Kidney tubule cell (primary cell): Measurements from ENCODE around the gene PDSS1.

Source experiments
- DNase-seq: peaks from one replicate; pipeline ENCODE4 v3.0.0-alpha.2; 2018; ENCODE audit warnings: low spot score

The PDSS1 gene

DNA sequence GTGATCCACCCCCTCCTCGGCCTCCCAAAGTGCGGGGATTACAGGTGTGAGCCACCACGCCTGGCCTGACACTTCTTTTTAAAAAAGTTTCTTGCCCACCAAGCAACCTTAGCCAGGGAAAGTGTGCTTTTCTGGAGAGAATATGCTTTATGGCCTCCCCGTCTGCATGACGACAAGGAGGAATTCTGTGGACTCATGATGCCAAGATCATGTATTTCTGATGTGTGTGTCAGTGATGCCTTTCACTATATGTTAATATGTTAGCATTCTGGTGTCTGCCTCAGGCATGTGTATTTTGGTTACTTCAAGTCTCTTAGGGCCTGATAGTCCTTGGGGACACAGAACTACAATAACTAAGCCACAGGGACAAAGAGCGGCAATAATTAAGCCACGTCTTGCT, 2.1 kb downstream of the PDSS1 start:
- no peak for DNase-seq

DNA sequence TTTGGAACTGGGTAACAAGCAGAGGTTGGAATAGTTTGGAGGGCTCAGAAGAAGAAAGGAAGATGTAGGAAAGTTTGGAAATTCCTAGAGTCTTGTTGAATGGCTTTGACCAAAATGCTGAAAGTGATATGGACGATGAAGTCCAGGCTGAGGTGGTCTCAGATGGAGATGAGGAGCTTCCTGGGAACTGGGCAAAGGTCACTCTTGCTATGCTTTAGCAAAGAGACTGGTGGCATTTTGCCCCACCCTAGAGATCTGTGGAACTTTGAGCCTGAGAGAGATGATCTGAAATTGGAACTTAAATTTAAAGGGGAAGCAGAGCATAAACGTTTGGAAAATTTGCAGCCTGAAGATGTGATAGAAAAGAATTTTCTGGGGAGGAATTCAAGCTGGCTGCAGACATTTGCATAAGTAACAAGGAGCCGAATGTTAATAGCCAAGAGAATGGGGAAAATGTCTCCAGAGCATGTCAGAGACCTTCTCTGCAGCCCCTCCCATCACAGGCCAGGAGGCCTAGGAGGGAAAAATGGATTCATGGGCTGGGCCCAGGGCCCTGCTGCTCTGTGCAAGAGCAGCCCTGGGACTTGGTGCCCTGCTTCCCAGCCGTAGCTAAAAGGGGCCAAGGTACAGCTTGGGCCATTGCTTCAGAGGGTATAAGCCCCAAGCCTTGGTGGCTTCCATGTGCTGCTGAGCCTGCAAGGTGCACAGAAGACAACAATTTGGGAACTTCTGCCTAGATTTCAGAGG, 3.6 kb downstream of the PDSS1 start:
- DNase-seq, result no peak

DNA sequence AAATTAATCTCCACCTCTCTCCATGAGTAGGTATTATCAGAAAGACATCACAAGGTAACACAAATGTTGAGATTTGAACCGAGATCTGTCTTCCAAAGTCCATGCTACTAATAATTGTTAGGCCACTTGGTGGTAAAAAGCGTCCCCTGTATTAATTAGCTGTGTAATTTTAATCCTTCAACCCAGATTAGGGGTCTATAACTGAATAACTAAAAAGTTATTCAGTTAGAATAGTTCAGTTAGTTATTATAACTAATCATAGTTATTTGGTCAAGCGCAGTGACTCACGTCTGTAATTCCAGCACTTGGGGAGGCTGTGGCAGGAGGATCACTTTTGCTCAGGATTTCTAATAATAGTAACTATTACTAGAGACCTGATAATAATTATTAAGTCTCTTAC, 5.6 kb downstream of the PDSS1 start:
- peak; percentile 30 for DNase-seq

DNA sequence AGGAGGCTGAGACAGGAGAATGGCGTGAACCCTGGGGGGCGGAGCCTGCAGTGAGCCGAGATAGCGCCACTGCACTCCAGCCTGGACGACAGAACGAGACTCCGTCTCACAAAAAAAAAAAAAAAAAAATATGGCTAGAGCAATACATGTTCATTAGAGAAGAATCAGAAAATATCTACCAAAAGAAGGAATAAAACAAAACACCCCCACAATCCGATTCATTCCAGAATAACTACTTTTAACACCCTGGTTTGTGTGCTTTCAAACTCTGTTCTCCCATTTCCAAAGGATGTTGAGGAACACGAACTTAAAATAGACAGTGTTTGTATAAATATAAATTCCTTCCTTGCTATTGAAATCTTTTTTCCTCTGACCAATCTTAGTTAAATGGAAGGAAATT, 6.5 kb downstream of the PDSS1 start:
- no peak for DNase-seq

DNA sequence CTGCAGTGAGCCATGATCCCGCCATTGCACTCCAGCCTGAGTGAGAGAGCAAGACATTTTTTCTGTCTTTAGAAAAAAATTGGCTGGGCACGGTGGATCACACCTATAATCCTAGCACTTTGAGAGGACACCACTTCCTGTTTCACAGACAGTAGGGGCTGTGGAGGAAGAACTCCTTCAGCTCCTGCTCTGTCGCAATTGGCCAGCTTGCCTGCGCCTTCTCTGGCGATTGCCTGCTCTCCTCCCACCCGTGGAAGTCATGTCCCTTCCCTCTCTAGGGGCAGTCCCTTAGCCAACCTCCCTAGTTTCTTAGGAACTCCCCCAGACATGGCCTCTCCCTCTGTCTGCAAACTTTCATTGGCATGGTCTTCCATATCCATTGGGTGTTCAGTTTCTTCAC, 8.7 kb downstream of the PDSS1 start:
- no peak for DNase-seq

DNA sequence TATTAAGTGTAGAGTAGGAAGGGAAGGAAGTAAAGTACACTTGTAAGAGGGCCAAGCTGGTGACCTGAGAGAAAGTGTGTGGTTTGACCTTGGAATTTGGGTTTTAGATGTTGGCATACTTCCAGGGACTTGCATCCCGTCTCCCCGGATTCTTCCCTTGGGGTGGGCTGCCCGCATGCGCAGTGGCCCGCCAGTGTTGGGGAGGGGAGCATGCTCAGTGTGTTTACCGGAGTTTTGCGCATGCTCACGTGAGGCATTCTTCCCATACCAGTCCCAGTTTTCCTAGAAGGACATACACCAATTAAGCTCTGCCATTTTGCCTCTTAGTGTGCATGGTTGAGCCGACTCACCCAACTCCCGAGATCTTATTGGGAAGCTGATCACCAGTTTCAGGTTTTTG, 9.4 kb downstream of the PDSS1 start:
- no peak for DNase-seq

DNA sequence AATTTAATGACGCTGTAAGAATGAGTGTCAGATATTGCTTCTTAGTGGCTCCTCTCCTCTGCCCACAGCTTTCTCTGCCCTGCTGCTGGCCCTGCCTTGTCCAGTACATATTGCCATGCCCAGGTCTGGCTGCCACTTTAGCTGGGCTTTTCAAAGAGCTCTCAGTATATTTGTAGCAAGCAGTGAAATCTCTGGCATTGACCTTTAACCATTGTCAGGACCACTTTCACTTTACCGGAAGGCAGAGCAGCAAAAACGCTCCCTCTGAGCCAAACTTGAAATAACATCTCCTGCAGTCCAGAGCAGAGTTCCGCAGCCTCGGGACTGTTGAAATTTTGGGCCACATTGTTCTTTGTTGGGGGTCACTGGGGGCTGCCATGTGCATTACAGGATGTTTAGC, 13.8 kb downstream of the PDSS1 start:
- DNase-seq, result no peak

DNA sequence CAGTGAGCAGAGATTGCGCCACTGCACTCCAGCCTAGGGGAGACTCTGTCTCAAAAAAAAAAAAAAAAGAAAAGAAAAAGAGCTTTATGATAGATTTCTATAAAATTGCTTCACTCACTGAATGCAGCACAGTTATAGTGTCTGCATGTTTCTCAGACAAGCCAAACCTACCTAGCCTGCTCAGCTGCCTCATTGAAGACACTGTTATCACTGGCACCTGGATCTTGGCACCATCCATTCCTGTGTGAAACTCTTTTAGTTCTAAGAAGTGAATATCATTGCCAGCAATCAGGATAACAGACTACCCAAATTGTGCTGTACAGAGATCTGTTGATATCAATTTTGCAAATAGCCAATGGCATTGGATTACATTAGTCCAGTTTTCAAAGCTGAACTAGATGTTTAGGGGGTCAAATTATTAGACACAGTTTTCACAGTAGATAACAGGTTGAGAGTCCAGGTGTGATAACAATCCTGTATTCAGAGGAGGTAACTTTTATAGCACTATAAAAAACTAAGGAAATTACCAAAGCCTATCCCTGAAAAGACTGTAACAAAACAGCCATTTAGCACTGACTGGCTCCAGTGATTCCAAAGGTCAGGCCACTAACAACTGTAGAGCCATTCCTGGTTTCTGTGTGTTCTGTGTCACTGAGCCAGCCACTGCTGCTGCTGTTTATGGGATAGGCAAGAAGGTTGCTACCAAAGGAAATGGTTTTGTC, 17.1 kb downstream of the PDSS1 start:
- no peak for DNase-seq

DNA sequence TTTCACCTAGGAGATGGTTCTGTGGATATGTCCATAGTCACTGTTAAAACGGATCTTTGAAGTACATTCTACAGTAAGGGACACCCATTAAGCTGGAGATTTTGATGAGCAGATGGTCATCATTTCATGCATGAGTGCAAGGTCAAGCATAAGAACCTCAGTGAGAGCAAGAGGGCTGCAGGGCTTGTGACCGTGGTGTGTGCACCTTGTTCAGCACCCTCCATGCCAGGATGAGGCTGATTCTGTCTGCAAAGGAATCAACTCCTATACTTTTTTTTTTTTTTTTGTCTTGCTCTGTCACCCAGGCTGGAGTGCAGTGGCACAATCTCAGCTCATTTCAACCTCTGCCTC, 17.6 kb downstream of the PDSS1 start:
- DNase-seq, result no peak

DNA sequence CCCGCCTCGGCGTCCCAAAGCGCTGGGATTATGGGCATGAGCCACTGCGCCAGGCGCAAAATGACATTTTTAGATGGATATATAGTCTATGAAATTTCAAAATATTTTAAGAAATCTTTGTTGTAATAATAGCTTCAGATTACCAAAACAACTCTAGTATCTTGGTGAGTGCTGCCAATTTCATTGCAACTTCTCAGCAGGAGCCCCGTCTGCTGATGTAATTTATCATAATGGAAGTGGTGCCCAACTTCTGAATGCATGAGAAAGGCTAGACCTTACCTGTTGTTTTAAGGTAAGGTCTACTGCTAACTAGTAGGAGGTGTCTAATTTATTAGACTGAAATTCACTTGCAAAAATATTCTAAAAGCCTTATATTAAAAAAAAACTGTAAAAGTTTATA, 20.0 kb downstream of the PDSS1 start:
- DNase-seq, result no peak

DNA sequence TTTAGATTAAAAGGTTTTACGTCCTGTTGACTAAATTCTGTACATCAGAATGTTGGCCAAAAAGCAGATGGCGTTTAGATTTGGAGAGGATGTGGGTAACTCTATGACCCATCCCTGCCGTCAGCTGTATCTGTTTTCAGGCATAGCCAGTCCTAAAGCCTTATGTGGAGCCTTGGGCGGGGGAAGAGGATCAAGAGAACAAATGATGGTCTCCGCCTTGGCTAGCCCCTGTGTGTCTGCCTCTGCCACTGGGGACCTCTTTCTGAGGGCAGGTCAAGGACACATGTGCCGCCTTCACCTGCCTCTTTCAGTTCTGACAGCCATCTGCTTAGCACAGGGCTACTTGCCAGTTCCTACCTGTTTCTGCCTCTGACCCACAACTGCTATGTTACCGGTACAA, 24.1 kb downstream of the PDSS1 start:
- no peak for DNase-seq

DNA sequence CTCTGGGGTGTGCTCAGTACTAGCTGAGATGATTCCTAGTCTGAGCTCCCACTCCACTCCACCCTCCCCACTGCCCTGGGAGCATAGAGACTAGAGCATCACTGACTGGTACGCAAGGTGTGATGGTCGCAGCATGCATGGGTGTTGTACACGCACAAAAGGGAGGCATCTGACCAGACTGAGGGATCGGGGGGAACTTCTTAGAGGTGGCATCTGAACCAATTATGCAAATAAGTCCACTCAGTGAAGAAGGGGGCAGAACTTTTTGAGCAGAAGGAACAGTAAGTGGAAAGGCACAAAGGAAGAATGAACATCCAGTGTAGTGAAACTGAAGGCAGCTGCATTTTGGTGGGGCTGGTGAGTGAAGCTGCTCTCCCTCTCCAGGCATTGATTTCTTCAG, 25.5 kb downstream of the PDSS1 start:
- DNase-seq, result no peak

DNA sequence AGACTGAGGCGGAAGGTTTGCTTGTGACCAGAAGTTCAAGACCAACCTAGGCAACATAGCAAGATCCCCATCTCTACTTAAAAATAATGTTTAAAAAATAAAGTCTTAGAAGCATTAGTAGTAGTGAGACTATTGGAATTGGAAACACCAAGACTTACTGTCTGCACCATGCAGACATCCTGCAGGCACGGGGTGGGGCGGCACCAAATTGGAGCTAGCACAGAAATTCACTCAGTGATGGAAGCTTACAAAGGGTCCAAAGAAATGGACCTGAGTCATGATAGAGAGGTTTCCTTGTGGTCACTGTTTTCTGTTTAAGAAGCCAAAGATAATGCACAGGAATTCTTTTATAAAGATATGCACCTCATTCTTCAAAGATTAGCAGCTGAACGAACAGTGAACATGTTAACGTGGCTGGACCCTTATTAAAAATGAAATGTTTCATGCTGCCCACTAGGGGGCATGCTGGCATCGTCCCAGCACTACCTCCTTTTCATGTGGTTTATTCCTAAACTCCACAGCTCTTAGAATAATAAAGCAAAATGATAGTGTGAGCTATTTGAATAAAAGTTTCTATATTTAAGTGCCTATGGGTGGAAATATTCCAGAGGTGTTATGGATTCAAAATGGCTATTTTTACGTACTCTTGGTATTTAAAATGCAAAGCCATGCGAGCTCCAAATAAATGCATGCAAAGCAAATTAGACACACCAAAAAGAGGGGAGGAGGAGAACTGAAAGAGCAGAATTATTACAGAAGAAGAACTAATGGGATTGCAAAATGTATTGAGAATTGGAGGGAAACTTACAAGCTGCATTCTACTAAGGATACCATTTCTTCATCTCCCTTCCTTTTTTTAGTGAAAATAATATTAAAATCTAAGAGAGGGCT, 28.6 kb downstream of the PDSS1 start:
- DNase-seq, result peak; percentile 70

DNA sequence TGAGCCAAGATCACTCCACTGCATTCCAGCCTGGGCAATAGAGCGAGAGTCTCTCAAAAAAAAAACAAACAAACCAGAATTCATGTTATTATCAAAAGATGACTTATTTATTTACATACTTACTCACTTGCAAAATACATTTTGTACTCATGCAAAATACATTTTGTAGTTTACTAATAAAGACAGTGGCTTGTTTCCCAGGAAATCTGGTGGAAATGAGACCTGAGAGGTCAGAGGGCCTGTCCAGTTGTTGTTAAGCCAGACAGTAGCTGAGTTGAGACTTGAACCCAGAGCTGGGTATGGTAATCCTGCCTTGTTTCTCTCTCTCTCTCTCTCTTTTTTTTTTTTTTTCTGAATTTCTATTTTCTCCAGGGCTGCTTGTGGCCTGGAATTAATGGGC, 29.5 kb downstream of the PDSS1 start:
- DNase-seq, result no peak

DNA sequence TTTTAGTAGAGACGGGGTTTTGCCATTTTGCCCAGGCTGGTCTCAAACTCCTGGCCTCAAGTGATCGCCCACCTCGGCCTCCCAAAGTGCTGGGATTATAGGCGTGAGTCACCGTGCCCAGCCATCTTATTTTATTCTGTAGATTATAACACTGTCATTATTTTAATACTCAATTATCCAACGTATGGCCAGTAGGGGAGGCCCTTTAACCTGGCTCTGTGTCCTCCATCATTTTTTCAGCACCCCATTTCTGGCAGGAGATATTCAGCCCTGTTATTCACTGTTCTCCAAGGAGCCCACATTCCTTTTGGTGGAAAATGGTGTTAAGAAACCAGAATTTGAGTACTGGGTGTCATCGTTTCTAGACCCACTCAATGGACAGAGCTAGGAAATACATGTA, 31.5 kb downstream of the PDSS1 start:
- DNase-seq, result no peak

DNA sequence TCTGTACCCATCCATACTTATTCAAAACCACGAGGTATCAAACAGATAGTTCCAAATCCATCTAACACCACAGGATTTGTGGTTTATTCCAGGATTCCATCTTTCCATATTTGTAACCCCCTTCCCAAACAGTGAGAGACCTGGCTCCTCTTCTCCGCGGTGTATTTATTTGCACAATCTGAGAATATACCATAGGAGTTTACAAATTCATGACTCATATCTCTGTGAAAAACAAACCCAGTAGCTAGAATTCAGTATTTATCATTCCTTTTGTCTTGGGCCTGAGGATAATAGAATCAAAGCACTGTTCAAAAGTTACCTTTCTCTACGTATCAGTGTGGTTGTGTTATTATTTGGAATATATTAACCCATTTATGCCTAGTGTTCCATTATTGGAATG, 31.9 kb downstream of the PDSS1 start:
- DNase-seq, result no peak

DNA sequence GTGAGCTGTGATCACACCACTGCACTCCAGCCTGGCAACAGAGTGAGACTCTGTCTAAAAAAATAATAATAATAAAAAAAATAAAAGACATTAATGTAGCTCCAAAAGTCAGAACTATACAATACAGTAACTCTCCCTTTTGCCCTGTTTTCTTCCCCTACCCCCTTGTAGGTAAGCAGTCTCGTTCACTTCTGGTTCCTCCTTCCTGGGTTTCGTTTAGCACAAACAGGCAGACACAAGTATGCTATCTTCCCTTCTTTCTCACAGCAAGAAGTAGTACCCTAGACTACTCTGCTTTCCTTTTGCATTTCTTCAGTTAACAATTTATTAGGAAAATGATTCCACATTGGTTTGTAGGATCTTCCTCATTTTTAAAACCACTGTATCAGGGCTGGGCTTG, 33.1 kb downstream of the PDSS1 start:
- DNase-seq, result no peak

DNA sequence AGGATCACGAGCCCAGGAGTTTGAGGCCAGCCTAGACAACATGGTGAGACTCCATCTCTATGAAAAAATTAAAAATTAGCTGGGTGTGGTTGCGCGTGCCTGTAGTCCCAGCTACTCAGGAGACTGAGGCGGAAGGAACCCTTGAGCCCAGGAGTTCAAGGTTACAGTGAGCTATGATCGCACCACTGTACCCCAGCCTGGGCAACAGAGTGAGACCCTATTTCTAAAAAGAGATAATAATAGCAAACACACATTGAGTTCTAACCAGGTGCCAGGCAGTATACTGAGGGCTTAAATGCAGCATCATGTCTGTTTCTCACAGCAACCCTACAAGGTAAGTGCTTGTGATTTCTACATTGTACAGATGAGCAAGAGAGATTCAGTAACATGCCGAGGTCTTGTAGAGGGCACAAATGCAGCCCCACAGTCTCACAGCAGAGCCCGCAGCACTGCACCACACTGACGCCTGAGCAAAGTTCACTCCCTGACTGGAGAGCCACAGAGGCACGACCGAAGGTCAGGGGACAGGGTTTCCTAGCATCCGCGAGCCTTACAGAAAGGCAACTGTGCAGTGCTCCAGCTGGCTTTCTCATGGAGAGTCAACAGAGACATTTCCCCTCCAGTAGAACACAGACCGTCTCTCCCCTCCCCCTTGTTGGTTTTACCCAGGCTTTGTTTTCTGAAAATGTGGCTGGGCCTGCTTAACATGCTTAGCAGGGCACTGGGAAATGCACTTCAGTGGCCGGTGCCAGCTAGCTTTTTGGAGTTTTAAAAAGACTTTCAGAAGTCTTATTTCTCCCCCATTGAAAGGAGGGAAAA, 36.5 kb downstream of the PDSS1 start:
- DNase-seq, result no peak

DNA sequence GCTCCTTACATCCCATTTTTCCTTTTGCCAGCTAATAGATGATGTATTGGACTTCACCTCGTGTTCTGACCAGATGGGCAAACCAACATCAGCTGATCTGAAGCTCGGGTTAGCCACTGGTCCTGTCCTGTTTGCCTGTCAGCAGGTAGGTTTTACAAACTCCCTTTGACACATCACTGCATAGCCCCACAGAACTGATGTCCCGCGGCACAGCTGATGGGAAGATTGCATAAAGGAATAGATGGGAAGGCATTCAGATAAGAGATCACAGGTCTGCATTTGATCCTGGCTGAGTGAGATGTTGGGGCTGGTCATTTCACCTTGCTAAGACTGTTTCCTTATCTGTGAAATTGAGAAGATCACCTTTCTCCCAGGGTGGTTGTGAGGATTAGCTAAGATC, 37.9 kb downstream of the PDSS1 start:
- no peak for DNase-seq

DNA sequence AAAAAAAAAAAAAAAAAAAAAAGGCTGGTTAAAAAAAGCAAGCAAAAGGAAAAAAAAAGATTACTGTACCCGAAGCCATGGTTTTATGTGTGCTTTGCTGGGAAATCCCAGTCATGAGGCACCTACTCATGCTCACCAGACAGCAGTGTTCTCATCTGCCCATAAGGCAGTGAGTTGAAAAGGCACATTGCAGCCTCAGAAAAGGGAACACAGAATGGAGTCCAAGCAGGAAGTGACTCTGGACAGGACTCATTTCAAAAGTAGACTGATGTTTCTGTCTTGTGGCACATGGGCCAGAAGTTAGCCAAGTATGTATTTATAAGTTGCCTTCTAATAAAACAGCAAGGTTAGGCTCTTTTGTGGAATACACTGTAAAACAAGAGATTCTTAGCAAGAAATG, 40.2 kb downstream of the PDSS1 start:
- DNase-seq, result peak; percentile 80

DNA sequence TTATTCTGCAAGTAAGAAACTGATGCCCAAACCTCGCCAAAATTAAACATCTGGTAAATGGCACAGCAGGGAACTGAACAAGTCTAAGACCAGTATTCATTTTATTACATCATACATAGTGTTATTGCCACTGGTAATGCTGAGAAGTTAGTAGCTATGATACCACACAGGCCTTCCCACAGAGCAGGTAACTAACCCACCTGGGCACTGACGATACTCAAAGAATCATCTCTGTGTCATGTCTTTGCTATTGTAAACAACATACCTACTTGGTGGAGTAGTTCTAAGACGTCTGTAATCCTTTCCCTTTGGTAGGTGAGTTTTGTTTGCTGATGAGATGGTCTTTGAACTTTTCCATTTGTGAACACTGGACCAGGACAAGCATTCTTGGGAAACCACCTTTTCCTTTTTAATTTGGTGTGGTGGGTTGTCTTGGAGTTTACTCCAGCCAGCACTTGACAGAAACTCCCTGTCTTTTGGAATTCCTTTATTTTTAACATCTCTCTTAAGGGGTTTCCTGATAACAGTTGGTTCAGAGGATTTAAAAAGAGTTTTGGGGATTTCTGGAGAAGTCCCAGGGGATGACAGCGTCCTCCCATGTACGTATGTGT, 40.9 kb downstream of the PDSS1 start:
- DNase-seq, result peak; percentile 66
